Measurements from ENCODE around the gene CYSTM1.

Gene CYSTM1

GRCh38 chr5:140208065-140208464 is 33.1 kb downstream of the CYSTM1 start:
- no peak for DNase-seq (ENCODE audit: low spot score)

- no peak for DNase-seq (ENCODE audit: low spot score)
Observed at GRCh38 chr5:140213370-140213983, 38.5 kb downstream of the CYSTM1 start.

GRCh38 chr5:140214831-140215230 is 39.8 kb downstream of the CYSTM1 start:
- no peak for DNase-seq (ENCODE audit: low spot score)

- no peak for DNase-seq (ENCODE audit: low spot score)
Observed at GRCh38 chr5:140215276-140215675, 40.3 kb downstream of the CYSTM1 start.

GRCh38 chr5:140216478-140217074 is 41.6 kb downstream of the CYSTM1 start:
- no peak for DNase-seq (ENCODE audit: low spot score)

GRCh38 chr5:140217299-140218026 is 42.5 kb downstream of the CYSTM1 start:
- no peak for DNase-seq (ENCODE audit: low spot score)

- no peak for DNase-seq (ENCODE audit: low spot score)
Observed at GRCh38 chr5:140219068-140219991, 44.3 kb downstream of the CYSTM1 start.

GRCh38 chr5:140220032-140220697 is 45.2 kb downstream of the CYSTM1 start:
- no peak for DNase-seq (ENCODE audit: low spot score)

GRCh38 chr5:140220698-140221064 is 45.7 kb downstream of the CYSTM1 start:
- no peak for DNase-seq (ENCODE audit: low spot score)

- no peak for DNase-seq (ENCODE audit: low spot score)
Observed at GRCh38 chr5:140221697-140222223, 46.8 kb downstream of the CYSTM1 start.

GRCh38 chr5:140222416-140222815 is 47.4 kb downstream of the CYSTM1 start:
- no peak for DNase-seq (ENCODE audit: low spot score)

GRCh38 chr5:140223567-140223966 is 48.6 kb downstream of the CYSTM1 start:
- no peak for DNase-seq (ENCODE audit: low spot score)

GRCh38 chr5:140224658-140225057 is 49.7 kb downstream of the CYSTM1 start:
- DNase-seq (ENCODE audit: low spot score), result no peak

GRCh38 chr5:140225396-140225795 is 50.4 kb downstream of the CYSTM1 start:
- no peak for DNase-seq (ENCODE audit: low spot score)

- DNase-seq (ENCODE audit: low spot score), result no peak
Observed at GRCh38 chr5:140227046-140227445, 52.1 kb downstream of the CYSTM1 start.

GRCh38 chr5:140228364-140228837 is 53.4 kb downstream of the CYSTM1 start:
- no peak for DNase-seq (ENCODE audit: low spot score)

GRCh38 chr5:140230373-140230772 is 55.4 kb downstream of the CYSTM1 start:
- no peak for DNase-seq (ENCODE audit: low spot score)

GRCh38 chr5:140232731-140233130 is 57.7 kb downstream of the CYSTM1 start:
- no peak for DNase-seq (ENCODE audit: low spot score)

GRCh38 chr5:140234377-140234989 is 59.5 kb downstream of the CYSTM1 start:
- no peak for DNase-seq (ENCODE audit: low spot score)

GRCh38 chr5:140235791-140236551 is 61.0 kb downstream of the CYSTM1 start:
- no peak for DNase-seq (ENCODE audit: low spot score)
